IMR-90 (cell line): ENCODE data around the gene CDH16. TPM values are rescaled to one million over a fixed set of nuclear protein-coding genes. Genes with fewer than 3 reads are reported as not detected.

ENCODE experiments used
- ATAC-seq: fragments of 200-7000 bp; cut with Tn5 transposase; 2 replicates; pipeline ENCODE4 v1.9.1; 2020; ENCODE audit warnings: low read depth, mild to moderate bottlenecking, moderate library complexity
- BruUV-seq: library from RNA; stranded (reverse); fragments of 400-500 nt; replicated peaks from 2 replicates; lab custom pipeline; 2021; lab: Mats Ljungman, UMichigan
- CTCF ChIA-PET: fragments of 300-600 bp; formaldehyde crosslinking; extraction: SDS; loops from one replicate; lab custom pipeline; 2021; ENCODE audit warnings: antibody characterized with exemption; lab: Yijun Ruan, JAX
- POLR2A ChIA-PET: fragments of 300-600 bp; sonication (Branson Sonifier 250); formaldehyde crosslinking; loops from one replicate; lab custom pipeline; 2022; ENCODE audit warnings: antibody characterized with exemption; ENCODE audit not compliant: unreplicated experiment; lab: Charles Lee
- DNase-seq: peaks from one replicate; pipeline ENCODE4 v3.0.0; 2013
- H2AFZ ChIP-seq: replicated peaks from 2 replicates; pipeline ENCODE3; 2013; ENCODE audit warnings: low read length, mild to moderate bottlenecking; ENCODE audit not compliant: poor library complexity
- H2AK5ac ChIP-seq: 2 replicates; pipeline ENCODE4 v1.6.1; 2013; ENCODE audit warnings: low read depth, low read length, inconsistent platforms
- H2AK9ac ChIP-seq: replicated peaks from 2 replicates; pipeline ENCODE3; 2013; ENCODE audit warnings: mild to moderate bottlenecking, low read depth, low read length, moderate library complexity; ENCODE audit not compliant: poor library complexity
- H2BK120ac ChIP-seq: 2 replicates; pipeline ENCODE4 v1.6.1; 2013; ENCODE audit warnings: low read depth, low read length, inconsistent platforms
- H2BK15ac ChIP-seq: 3 replicates; pipeline ENCODE4 v1.6.1; 2013; ENCODE audit warnings: low read depth, low read length, inconsistent platforms
- H2BK20ac ChIP-seq: 2 replicates; pipeline ENCODE4 v1.6.1; 2013; ENCODE audit warnings: low read depth, mild to moderate bottlenecking, inconsistent platforms, low read length, moderate library complexity
- H2BK5ac ChIP-seq: 2 replicates; pipeline ENCODE4 v1.6.1; 2013; ENCODE audit warnings: mild to moderate bottlenecking, low read depth, low read length, inconsistent platforms; ENCODE audit not compliant: poor library complexity, severe bottlenecking
- H3K14ac ChIP-seq: replicated peaks from 2 replicates; pipeline ENCODE4 v1.6.1; 2013; ENCODE audit warnings: low read depth, low read length, inconsistent platforms
- H3K18ac ChIP-seq: 2 replicates; pipeline ENCODE4 v1.6.1; 2013; ENCODE audit warnings: low read depth, low read length, control low read depth
- H3K23ac ChIP-seq: 2 replicates; pipeline ENCODE4 v1.6.1; 2013; ENCODE audit warnings: low read depth, low read length, inconsistent platforms
- H3K27ac ChIP-seq: 2 replicates; pipeline ENCODE4 v1.5.1; 2013; ENCODE audit warnings: mild to moderate bottlenecking, control low read depth, low read length; ENCODE audit not compliant: insufficient read depth
- H3K27me3 ChIP-seq: 2 replicates; pipeline ENCODE4 v1.6.1; 2013; ENCODE audit warnings: low read length; ENCODE audit not compliant: control insufficient read depth, insufficient read depth
- H3K36me3 ChIP-seq: 2 replicates; pipeline ENCODE4 v1.6.1; 2013; ENCODE audit warnings: low read length, mixed read lengths; ENCODE audit not compliant: control insufficient read depth, insufficient read depth
- H3K4ac ChIP-seq: 2 replicates; pipeline ENCODE4 v1.6.1; 2013; ENCODE audit warnings: low read depth, low read length, inconsistent platforms
- H3K4me1 ChIP-seq: 2 replicates; pipeline ENCODE4 v1.6.1; 2013; ENCODE audit warnings: low read length, mixed read lengths; ENCODE audit not compliant: control insufficient read depth, insufficient read depth
- H3K4me2 ChIP-seq: 2 replicates; pipeline ENCODE4 v1.6.1; 2013; ENCODE audit warnings: low read depth, mild to moderate bottlenecking, control low read depth, low read length, moderate library complexity
- H3K4me3 ChIP-seq: 2 replicates; pipeline ENCODE4 v1.5.1; 2013; ENCODE audit warnings: low read depth, mild to moderate bottlenecking, control low read depth, low read length, moderate library complexity; ENCODE audit not compliant: insufficient read depth
- H3K56ac ChIP-seq: 2 replicates; pipeline ENCODE4 v1.6.1; 2013; ENCODE audit warnings: low read length, inconsistent platforms; ENCODE audit not compliant: insufficient read depth; ENCODE audit errors: extremely low read depth
- H3K79me1 ChIP-seq, 2 experiments: 2 replicates each; pipeline ENCODE4 v1.6.1; 2013; ENCODE audit warnings: low read length in 2 of 2, inconsistent platforms in 1 of 2, low read depth in 1 of 2
- H3K9ac ChIP-seq: 2 replicates; pipeline ENCODE4 v1.6.1; 2013; ENCODE audit warnings: low read depth, low read length, control low read depth
- H3K9me1 ChIP-seq: 2 replicates; pipeline ENCODE4 v1.6.1; 2013; ENCODE audit warnings: low read length, inconsistent platforms; ENCODE audit not compliant: insufficient read depth
- H3K9me3 ChIP-seq: 2 replicates; pipeline ENCODE4 v1.6.1; 2013; ENCODE audit warnings: low read length; ENCODE audit not compliant: control insufficient read depth, insufficient read depth
- H4K20me1 ChIP-seq: 2 replicates; pipeline ENCODE4 v1.6.1; 2013; ENCODE audit warnings: low read length, inconsistent platforms; ENCODE audit not compliant: insufficient read depth
- H4K5ac ChIP-seq: 2 replicates; pipeline ENCODE4 v1.6.1; 2013; ENCODE audit warnings: mild to moderate bottlenecking, low read depth, low read length, control low read depth
- H4K8ac ChIP-seq, 2 experiments: 2 replicates each; pipeline ENCODE4 v1.6.1; 2013; ENCODE audit warnings: low read depth in 2 of 2, low read length in 2 of 2, control low read depth in 1 of 2, inconsistent platforms in 1 of 2
- H4K91ac ChIP-seq: 2 replicates; pipeline ENCODE4 v1.6.1; 2013; ENCODE audit warnings: low read depth, low read length, inconsistent platforms; ENCODE audit not compliant: insufficient read depth
- BHLHE40 ChIP-seq: fragments of 150-350 bp; IDR thresholded peaks from 2 replicates; pipeline ENCODE4 v1.6.1; 2016; ENCODE audit warnings: mild to moderate bottlenecking, low read depth, low read length
- CEBPB ChIP-seq: IDR thresholded peaks from 2 replicates; pipeline ENCODE4 v1.6.1; 2012; ENCODE audit warnings: low read depth, low read length, improper control_type of control experiment
- CHD1 ChIP-seq: IDR thresholded peaks from 2 replicates; pipeline ENCODE4 v1.6.1; 2012; ENCODE audit warnings: low read depth, low read length, improper control_type of control experiment
- ELK1 ChIP-seq: fragments of 150-350 bp; IDR thresholded peaks from 2 replicates; pipeline ENCODE4 v1.6.1; 2016; ENCODE audit warnings: low read depth, mild to moderate bottlenecking, low read length, moderate library complexity, borderline replicate concordance
- FOS ChIP-seq: fragments of 150-350 bp; IDR thresholded peaks from 2 replicates; pipeline ENCODE4 v1.6.1; 2016; ENCODE audit warnings: low read depth, low read length
- MAZ ChIP-seq: IDR thresholded peaks from 2 replicates; pipeline ENCODE4 v1.6.1; 2012; ENCODE audit warnings: low read depth, mild to moderate bottlenecking, low read length, improper control_type of control experiment, moderate library complexity, borderline replicate concordance
- MXI1 ChIP-seq: IDR thresholded peaks from 2 replicates; pipeline ENCODE4 v1.6.1; 2012; ENCODE audit warnings: low read depth, mild to moderate bottlenecking, low read length, moderate library complexity, borderline replicate concordance
- NFE2L2 ChIP-seq: fragments of 150-350 bp; IDR thresholded peaks from 2 replicates; pipeline ENCODE4 v1.6.1; 2016; ENCODE audit warnings: low read depth, mild to moderate bottlenecking, low read length
- WGBS, 2 experiments: methylation state at CpG; one replicate each; pipeline versions ENCODE4 v1.1.5 to v1.1.7; 2013; ENCODE audit warnings: missing lambda C conversion rate in 2 of 2; ENCODE audit not compliant: insufficient read length in 1 of 2; ENCODE audit errors: extremely low coverage in 2 of 2; 5-methylcytosine and 5-hydroxymethylcytosine counted together
- dilution Hi-C: fragments of 300-500 bp; cut with HindIII; formaldehyde crosslinking; loops from one replicate; pipeline ENCODE4 v1.14.3; 2018; ENCODE audit warnings: low sequenced_read_pairs; ENCODE audit not compliant: unreplicated experiment
- in situ Hi-C: fragments of 300-500 bp; cut with MboI; formaldehyde crosslinking; loops from 3 replicates; pipeline ENCODE4 v1.14.3; 2019; ENCODE audit warnings: low sequenced_read_pairs, inconsistent platforms, mixed read lengths
- intact Hi-C: fragments of 100-400 bp; cut with micrococcal nuclease; formaldehyde crosslinking; loops from 2 replicates; pipeline ENCODE4 v1.10.0; 2022
- polyA plus RNA-seq, 3 experiments: library from polyadenylated mRNA; depleted of rRNA; stranded (reverse); fragments of >200 nt; gene quantifications; 2 replicates each; pipeline ENCODE4 v1.2.3, GENCODE V29; 2012; ENCODE audit warnings: low replicate concordance in 1 of 3
- total RNA-seq: library from RNA; depleted of rRNA; stranded (reverse); fragments of >200 nt; gene quantifications from 2 replicates; pipeline ENCODE4 v1.2.3, GENCODE V29; 2012
- TF ChIP-seq, protein P1 (sequence below): fragments of 150-350 bp; IDR thresholded peaks from 2 replicates; pipeline ENCODE4 v1.6.1; 2017; ENCODE audit warnings: mild to moderate bottlenecking, antibody characterized with exemption, low read length, low read depth

CDH16 gene
- total and polyA plus RNA-seq, 2 of the 4 experiments (the other 2 are of a cell fraction), result not detected

GRCh38 chr16:66905633-66906539 is 12.8 kb downstream of the CDH16 start (continued):
- no peak for TF ChIP-seq MXI1

- H2AFZ ChIP-seq, result peak overlapping the region; percentile 69
- H4K5ac ChIP-seq, result peak overlapping the region; percentile 65
- peak overlapping the region; percentile 42; the same call in 1 of the 2 replicates for H3K56ac ChIP-seq
- H2BK5ac ChIP-seq, result peak overlapping the region; percentile 61
- no peaks in the 10 kb centered on the region for H3K27me3 ChIP-seq
- BruUV-seq, result no TSS peak
- ChIA-PET CTCF (interaction anchor here (1.0 to 1.4 kb wide), 3 partner anchors 24 to 250 kb away, joined by 3 to 5 read pairs (median 4); no protein-coding TSS in a partner anchor), POLR2A (interaction anchor here (0.5 kb wide), 1 partner anchor 15 kb away, joined by 4 read pairs; no protein-coding TSS in a partner anchor)
- peaks cover 36% of the 10 kb centered on the region for H3K4me1 ChIP-seq
- peak overlapping the region; percentile 80; the same call in 2 of the 3 replicates for H2BK15ac ChIP-seq
- H3K79me1 ChIP-seq, result peaks cover 0 to 10% of the 10 kb centered on the region in 2 experiments; a peak in 2 of 4 replicates
- H2AK9ac ChIP-seq, result peak overlapping the region; percentile 45
- H2BK20ac ChIP-seq, result peak overlapping the region; percentile 95
- H3K4me3 ChIP-seq, result no peak overlapping the region
- H4K8ac ChIP-seq, result peak overlapping the region; percentile 52 to 97; a peak in 3 of 4 replicates
- dilution Hi-C loops (no loop called here), intact Hi-C loops (no loop called here), in situ Hi-C loops (no loop called here)
- peak overlapping the region; percentile 54 for H3K4me2 ChIP-seq
- no peaks in the 10 kb centered on the region for H3K36me3 ChIP-seq
- peak overlapping the region; percentile 89; the same call in 1 of the 2 replicates for H2AK5ac ChIP-seq
- H3K14ac ChIP-seq, result peak overlapping the region; percentile 90
- ATAC-seq, result peak; percentile 68
- 30% methylated on average over 2 of the region's 16 CpGs; no CpG with 5 or more reads in 1 of the 2 experiments for WGBS, 2 experiments
- H4K20me1 ChIP-seq, result no peaks in the 10 kb centered on the region
- peak; percentile 82 for DNase-seq
- H3K9ac ChIP-seq, result peak overlapping the region; percentile 9; the same call in 1 of the 2 replicates
- peak overlapping the region; percentile 85 for H3K18ac ChIP-seq
- H3K27ac ChIP-seq, result peak overlapping the region; percentile 61
- H2BK120ac ChIP-seq, result peak overlapping the region; percentile 98
- H3K4ac ChIP-seq, result peak overlapping the region; percentile 96
- TF ChIP-seq MXI1 (peak; percentile 51; the same call in 1 of the 2 replicates), BHLHE40 (peak; percentile 75), NFE2L2 (no peak), ELK1 (no peak), FOS (peak; percentile 1; the same call in 1 of the 2 replicates), CEBPB (no peak), MAZ (peak; percentile 15; the same call in 1 of the 2 replicates), CHD1 (peak; percentile 51; the same call in 1 of the 2 replicates)
- TF ChIP-seq, protein P1, sequence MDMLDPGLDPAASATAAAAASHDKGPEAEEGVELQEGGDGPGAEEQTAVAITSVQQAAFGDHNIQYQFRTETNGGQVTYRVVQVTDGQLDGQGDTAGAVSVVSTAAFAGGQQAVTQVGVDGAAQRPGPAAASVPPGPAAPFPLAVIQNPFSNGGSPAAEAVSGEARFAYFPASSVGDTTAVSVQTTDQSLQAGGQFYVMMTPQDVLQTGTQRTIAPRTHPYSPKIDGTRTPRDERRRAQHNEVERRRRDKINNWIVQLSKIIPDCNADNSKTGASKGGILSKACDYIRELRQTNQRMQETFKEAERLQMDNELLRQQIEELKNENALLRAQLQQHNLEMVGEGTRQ, result peak; percentile 51; the same call in 1 of the 2 replicates
- peak overlapping the region; percentile 98 for H3K23ac ChIP-seq
- no peaks in the 10 kb centered on the region for H3K9me3 ChIP-seq
- peak overlapping the region; percentile 89 for H4K91ac ChIP-seq
- H3K9me1 ChIP-seq, result peaks cover 42% of the 10 kb centered on the region
Measured at GRCh38 chr16:66904846-66905632, 13.6 kb downstream of the CDH16 start.
